Epithelial cell of proximal tubule (primary cell): ENCODE data around the gene NME7. TPM values are rescaled to one million over a fixed set of nuclear protein-coding genes. Genes with fewer than 3 reads are reported as not detected.

Experiments
- DNase-seq: peaks from one replicate; pipeline ENCODE4 v3.0.0-alpha.2; 2011; ENCODE audit warnings: low read depth
- H3K4me3 ChIP-seq: 2 replicates; pipeline ENCODE4 v1.5.1; 2011; ENCODE audit warnings: low read depth, mild to moderate bottlenecking, low read length
- CTCF ChIP-seq: conservative IDR thresholded peaks from 2 replicates; pipeline ENCODE4 v1.5.1; 2012; ENCODE audit warnings: low read depth, mild to moderate bottlenecking, low read length
- total RNA-seq: library from RNA; depleted of rRNA; stranded (reverse); fragments of >200 nt; gene quantifications from 2 replicates; pipeline ENCODE4 v1.2.3, GENCODE V29; 2015

NME7 gene
- total RNA-seq, 1 donor from 2014 or later = 50.9 TPM

GRCh38 chr1:169271098-169271497 lies 96.5 kb downstream of the NME7 start:
- no peak overlapping the region for H3K4me3 ChIP-seq
- peak; percentile 31 for TF ChIP-seq CTCF
- DNase-seq = no peak

- TF ChIP-seq CTCF = no peak
- no peak overlapping the region for H3K4me3 ChIP-seq
- DNase-seq = no peak
Measured at GRCh38 chr1:169266133-169266532, 101.5 kb downstream of the NME7 start.

- no peak for TF ChIP-seq CTCF
- H3K4me3 ChIP-seq = no peak overlapping the region
- DNase-seq = no peak
Measured at GRCh38 chr1:169263059-169263458, 104.5 kb downstream of the NME7 start.

GRCh38 chr1:169261884-169262283 lies 105.7 kb downstream of the NME7 start:
- no peak for DNase-seq
- no peak overlapping the region for H3K4me3 ChIP-seq
- no peak for TF ChIP-seq CTCF

GRCh38 chr1:169260478-169261151 lies 107.0 kb downstream of the NME7 start:
- DNase-seq = no peak
- no peak for TF ChIP-seq CTCF
- no peak overlapping the region for H3K4me3 ChIP-seq

- TF ChIP-seq CTCF = no peak
- no peak overlapping the region for H3K4me3 ChIP-seq
- no peak for DNase-seq
Measured at GRCh38 chr1:169259816-169260215, 107.8 kb downstream of the NME7 start.

- H3K4me3 ChIP-seq = no peak overlapping the region
- DNase-seq = no peak
- TF ChIP-seq CTCF = no peak
Measured at GRCh38 chr1:169250795-169251194, 116.8 kb downstream of the NME7 start.
